Stimulated activated CD8-positive, alpha-beta memory T cell treated with anti-CD3 and anti-CD28 coated beads, Interleukin-4, amount 100 ng/mL, for 48 hours (primary cell): ENCODE results near the gene STK39.
"Not testable (repeated sequence)": the region's sequence is repeated elsewhere in the genome, so short reads cannot be mapped to it uniquely, and the experiment has no call there.

ENCODE experiments used
- DNase-seq: peaks from one replicate; pipeline ENCODE4 v3.0.0-alpha.2; 2020

Gene STK39

DNA sequence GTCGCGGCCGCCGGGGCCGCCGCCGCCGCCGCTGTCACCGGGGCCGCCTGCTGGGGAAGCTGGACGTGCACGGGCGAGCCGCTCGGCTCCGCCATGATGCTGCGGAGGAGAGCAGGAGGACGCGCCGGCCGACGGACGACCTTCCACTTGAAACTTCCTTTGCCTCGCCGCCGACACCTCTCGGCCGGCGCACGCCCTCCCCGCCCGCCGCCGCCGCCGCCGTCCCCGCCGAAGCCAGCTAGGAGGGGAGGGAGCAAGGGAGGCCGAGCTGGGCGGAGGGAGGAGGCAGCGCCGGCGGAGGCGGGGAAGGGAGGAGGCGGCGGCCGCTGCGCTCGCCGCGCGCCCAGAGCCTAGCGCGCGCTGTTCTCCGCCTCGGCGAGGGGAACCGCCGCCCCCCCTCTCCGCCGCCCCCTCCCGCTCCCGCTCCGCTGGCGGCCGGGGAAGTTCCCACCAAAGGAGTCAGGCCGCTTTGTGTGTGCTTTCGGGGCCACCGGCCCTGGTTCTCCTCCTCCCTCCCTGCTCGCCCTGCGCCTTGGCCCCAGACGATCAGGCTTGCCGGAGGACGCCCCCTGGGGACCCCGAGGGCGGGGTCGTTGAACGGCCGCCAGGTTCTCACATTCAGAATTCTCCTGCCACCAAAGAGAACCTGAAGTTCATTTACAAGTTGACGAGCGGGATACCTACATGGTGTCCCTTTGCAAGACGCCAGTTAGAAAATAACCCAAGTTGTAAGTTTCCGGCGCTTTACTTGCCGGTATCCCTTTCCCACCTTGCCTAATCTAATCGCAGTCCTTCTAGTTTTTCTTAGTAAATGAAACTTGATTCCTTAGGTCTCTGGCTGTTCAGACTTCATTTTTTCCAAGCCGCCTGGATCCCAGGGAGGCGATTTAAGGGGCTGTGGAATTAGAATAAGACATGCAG, at the start of gene STK39:
TSS of gene STK39 (minus strand) at position 255 of the 921 bp plus-strand sequence. CDS start at position 95, 160 bp downstream.
- DNase-seq = peak; percentile 82

DNA sequence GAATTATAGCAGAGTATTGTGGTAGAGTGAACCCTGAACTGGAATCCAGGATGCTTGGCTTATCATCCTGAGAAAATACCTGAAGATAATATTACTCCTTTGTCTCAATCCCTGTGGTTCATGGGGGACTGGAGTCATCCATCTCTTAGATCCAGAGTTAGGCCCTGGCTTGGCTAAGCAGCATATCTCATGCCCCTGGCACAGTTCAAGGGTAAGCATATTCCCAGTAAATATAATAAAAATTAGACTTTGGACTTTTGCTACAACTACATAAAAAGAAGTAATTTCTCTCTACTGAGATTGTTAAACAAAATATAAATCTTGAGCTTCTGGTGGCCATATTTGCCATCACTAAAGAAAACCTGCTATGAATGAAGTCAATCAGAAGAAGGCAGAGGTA, 47.7 kb upstream of the STK39 start:
- DNase-seq = no peak

- DNase-seq = no peak
These were observed 47.0 kb upstream of the STK39 start for GRCh38 chr2:168294409-168294808.

- no peak for DNase-seq
These were observed 46.4 kb upstream of the STK39 start for GRCh38 chr2:168293766-168294165.

GRCh38 chr2:168290391-168290790, 43.0 kb upstream of the STK39 start:
- no peak for DNase-seq

DNA sequence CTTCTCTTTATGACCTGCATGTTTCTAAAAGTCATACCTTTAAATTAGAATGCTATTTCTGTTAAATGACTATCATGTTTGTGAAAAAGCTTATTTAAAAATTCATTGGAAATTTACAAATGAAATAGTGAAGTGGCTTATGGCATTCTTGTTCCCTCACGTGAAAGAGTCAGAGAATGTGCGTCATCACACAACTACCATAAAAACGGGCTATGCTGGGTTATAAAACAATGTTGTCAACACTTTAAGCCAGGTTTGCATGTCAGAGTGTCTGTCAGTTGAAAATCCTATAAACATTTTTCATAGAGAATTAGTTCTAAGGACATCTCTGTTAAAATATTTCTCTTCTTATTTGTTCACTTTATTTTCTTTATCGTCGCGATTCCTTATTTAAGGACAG, 42.5 kb upstream of the STK39 start:
- no peak for DNase-seq

GRCh38 chr2:168286535-168286934, 39.1 kb upstream of the STK39 start:
- no peak for DNase-seq

DNA sequence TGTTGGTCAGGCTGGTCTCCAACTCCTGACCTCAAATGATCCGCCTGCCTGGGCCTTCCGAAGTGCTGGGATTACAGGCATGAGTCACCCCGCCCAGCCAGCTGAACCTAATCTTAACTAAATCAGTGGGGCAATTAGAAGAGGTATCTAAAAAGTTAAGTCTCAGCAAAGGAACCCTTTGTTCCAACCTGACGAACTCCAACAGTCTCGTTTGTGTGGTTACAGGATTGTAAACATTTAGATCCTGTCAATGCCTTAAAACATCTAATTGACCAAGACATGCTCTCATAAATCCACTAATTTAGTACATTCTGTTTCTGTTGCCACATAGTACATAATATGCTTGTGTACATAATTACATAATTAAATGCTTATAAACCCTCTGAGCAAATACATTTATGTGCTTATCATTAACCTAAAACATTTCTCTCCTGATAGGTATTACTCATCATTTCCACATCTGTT, 31.1 kb upstream of the STK39 start:
- DNase-seq = no peak

- no peak for DNase-seq
These were observed 29.9 kb upstream of the STK39 start for GRCh38 chr2:168277276-168277675.

DNA sequence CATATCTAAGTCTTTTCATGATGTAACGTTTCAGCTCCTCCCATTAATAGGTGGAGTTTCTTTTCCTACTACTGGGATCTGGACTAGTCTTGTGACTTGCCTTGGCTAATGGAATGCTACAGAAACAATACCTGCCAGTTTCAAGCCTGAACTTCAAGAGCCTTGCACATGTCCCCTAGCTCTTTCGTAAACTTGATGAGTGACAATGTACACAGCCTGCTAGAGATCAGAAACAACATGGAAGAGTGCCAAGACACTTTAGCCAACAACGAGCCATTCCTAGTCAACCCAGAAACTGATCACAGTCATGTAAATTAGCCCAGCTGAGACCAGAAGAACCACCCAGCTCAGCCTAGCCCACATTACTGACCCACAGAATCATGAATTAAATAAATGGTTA, 24.8 kb upstream of the STK39 start:
- no peak for DNase-seq

GRCh38 chr2:168262926-168263325, 15.5 kb upstream of the STK39 start:
- not testable (repeated sequence) for DNase-seq

DNA sequence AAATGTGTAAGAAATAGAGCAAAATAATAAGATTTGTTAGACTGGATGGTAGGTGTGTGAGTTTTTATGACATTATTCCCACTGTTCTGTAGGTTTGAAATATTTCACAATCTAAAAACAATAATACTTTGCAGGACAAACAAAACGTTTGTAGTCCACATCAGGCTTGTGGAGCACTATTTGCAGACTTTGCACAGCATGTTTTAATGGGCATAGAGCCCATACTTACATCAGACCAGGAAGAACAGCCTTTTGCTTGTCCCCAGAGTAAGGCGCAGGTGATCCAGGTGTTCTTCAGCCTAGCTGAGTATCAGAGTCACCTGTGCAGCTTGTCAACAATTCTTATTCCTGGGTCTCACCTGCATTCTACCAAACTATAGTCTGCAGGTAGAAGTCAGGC, 9.1 kb upstream of the STK39 start:
- DNase-seq = no peak

GRCh38 chr2:168255866-168256265, 8.5 kb upstream of the STK39 start:
- no peak for DNase-seq

DNA sequence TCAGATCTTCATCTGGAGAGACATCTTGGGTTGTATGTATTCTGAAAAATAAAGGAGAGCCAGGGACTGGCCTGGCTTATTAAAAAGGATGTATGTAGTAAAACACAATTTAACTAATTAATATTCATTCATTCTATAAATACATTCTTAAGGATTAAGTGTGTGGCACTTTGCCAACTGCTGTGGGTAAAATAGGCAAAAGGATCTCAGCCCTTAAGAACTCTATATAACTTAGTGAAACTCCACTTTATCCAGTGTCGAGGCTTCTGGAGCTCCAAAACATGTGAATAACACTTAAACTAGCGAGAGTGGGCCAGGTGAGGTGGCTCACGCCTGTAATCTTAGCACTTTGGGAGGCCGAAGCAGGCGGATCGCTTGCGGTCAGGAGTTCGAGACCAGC, 7.7 kb upstream of the STK39 start:
- DNase-seq = no peak

DNA sequence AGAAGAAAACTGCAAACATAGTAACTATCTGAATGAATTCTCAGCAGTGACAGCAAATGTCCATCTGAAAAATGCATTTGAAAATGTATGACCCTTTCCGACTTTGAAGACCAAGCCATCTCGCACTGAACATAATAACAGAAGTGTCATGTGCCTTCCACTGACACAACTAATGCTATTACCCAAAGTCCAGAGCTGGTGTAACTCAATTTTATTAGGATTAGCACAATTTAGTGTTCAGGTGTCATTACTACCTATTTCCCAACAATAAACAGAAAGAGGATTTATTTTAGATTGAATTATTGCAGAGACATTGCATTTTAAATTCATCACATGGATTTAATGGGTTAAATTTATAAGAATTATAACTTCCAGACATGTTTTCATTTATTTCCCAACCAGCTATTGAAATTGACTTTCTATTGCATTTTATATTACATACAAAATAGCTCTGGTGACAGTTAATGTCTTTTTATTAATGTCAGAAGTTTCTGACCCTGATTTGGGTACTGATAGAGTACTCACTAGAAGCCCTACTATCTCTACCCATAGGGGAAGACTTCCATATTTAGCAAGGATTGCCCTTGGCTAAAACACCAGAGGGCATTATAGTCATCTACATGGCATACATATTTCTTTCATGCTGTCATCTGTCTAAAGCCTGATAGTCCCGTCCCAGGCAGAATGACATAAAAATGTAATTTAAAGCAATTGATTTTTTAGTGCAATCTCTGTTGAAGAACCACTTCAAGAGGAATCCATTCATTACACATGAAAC, 7.0 kb upstream of the STK39 start:
- no peak for DNase-seq

DNA sequence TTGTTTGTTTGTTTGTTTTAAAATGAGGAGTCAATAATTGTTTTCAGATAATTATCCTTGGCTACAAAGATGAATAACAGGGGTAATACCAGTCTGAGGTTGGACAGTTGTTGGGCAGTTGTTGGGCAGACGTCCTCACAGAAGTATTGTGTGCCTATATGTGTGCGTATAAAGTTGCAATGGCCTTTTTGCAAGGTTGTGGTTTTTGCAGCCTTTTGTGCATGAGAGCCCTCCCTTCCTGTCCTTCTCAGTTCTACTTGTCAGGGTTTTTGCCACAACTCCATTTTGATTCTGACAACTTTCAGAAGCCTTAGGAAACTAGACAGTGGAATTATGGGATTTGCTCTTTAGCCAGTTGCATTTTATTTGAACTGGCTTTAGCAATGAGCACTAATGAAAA, 6.0 kb upstream of the STK39 start:
- no peak for DNase-seq

GRCh38 chr2:168252976-168253375, 5.6 kb upstream of the STK39 start:
- no peak for DNase-seq

- peak; percentile 78 for DNase-seq
These were observed 683 bp downstream of the STK39 start for GRCh38 chr2:168246483-168247340.

DNA sequence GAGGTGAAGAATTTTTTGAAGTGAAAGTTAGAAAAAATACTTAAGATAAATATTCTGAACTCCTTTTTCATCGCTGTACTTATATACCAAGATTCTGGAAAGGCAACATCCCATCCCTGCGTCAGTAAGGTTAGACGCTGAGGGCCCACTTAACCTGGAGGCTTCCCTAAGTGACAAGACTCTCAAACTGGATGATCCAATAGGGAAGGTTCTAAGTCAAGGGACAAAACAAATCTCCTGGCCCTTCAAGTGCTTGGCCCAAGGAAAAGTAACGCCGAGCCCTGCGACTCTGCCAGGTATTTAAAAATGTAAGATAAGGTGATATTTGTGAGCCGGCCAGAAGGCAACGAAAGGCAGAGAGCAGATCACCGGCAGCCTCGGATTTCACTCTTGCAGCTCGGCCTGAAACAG, 1.3 kb downstream of the STK39 start:
- no peak for DNase-seq

GRCh38 chr2:168245074-168245825, 2.1 kb downstream of the STK39 start:
- DNase-seq = no peak

DNA sequence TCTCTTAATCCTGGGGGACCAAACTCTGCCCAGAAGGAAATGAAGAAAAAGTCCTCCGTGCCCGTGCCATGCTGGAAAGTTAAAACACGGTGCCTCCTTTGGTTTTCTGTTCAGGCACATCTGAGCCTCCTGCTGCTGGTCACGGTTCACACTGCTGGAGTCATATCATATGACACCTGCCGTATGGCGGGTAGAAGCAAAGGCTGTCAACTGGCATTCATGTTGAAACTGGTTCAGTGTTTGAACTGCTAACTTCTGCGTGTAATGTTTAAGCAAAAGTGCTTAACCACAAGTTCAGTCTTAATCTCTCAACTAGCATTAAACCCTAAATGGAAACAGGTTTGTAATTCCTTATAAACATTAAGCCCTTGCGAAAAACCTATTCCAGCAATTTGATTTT, 3.1 kb downstream of the STK39 start:
- DNase-seq = peak; percentile 61

GRCh38 chr2:168243061-168243460, 4.3 kb downstream of the STK39 start:
- no peak for DNase-seq
